GM19025 (cell line): ENCODE data around the gene HDHD2.
"Not testable (repeated sequence)": the region's sequence is repeated elsewhere in the genome, so short reads cannot be mapped to it uniquely, and the experiment has no call there.

Experiments
- ATAC-seq: cut with Tn5 transposase; IDR thresholded peaks from one replicate; pipeline ENCODE4 v1.9.1; 2021; ENCODE audit warnings: mild to moderate bottlenecking, low read depth, moderate library complexity; ENCODE audit not compliant: unreplicated experiment

The HDHD2 gene, protein sequence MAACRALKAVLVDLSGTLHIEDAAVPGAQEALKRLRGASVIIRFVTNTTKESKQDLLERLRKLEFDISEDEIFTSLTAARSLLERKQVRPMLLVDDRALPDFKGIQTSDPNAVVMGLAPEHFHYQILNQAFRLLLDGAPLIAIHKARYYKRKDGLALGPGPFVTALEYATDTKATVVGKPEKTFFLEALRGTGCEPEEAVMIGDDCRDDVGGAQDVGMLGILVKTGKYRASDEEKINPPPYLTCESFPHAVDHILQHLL

DNA sequence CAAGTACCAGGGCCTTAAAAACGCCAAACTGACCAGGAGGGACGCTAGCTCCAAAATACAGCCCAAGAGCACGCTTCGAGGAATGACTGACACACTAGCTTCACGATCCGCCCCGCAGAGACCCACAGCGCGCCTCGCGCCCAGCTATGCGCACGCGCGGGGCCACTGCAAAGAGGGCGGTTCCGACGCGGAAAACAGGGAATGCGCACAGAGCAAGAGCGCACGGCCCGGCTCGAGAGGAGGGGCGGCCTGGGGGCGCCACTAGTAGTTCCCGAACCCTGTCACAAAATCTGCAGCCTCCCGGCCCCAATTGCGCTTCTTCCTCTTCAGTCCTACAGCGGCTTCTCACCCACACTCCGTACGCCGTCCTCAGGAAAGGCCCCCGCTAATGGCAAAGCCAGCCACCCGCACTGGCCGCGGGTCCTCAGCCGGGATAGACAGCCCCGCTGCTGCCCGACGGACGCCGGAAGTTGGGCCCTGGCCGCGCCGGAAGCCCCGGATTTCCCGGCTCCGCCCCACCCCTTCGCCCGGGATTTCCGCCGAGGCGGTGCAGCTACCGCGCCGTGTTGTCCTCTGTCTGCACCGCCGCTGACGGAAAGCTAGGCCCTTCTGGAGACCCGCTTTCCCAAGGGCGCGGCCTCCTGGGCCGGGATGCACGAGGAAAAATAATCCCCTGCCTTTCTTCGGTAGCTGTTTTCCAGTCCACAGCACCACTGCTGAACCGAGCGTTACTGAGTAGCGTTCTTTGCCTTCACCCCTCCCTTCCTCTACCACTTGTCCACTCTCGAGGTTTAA is at the start of gene HDHD2:
TSS of gene HDHD2 (minus strand) at position 472 of the 795 bp plus-strand sequence. CDS start 14,061 bp downstream, outside the sequence.
- ATAC-seq, result peak; percentile 89

DNA sequence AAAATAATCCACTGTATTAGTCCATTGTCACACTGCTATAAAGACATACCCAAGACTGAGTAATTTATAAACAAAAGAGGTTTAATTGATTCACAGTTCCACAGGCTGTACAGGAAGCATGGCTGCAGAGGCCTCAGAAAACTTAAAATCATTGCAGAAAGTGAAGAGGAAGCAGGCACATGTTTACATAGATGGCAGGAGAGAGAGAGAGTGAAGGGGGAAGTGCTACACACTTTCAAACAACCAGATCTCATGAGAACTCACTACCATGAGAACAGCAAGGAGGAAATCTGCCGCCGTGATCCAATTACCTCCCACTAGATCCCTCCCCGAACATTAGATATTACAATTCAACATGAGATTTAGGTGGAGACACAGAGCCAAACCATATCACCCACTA is 45.7 kb upstream of the HDHD2 start:
- not testable (repeated sequence) for ATAC-seq

DNA sequence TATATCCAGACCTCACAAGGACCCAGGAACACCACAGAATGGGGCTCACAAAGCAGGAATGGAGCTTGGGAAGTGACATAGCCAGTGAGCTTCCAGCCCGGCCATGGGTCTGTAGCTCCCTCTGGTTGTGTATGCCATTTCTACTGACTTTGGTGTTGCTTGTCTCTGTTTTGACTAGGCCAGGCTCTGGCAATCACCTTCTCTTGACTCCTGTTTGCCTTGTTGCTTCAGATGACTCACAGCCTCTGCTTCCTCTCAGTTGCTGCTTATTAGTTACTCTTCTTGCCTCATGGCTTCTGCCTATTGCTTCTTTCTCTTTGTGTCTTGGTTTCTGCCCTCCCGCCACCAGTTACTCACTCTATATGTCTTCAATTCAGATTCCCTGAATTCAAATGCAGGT is 41.7 kb upstream of the HDHD2 start:
- no peak for ATAC-seq

DNA sequence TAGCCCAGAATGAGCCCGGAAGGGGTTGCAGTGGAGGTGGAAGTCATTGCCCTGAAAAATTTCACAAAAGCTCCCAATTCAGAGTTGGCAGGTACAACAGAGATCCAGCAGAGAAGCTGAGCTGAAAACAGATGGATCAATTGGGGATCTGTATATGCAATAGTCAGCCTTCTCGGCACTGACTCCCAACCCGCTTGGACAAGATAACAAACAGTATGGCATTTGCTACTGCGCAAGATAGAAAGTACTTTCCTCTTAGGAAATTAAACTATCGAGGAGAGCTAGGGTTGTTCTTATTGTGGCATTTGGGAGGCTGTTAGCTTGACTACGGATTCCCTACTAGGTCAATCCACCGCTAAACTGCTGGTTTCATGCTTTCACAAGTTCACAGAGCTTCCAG is 37.4 kb upstream of the HDHD2 start:
- no peak for ATAC-seq

DNA sequence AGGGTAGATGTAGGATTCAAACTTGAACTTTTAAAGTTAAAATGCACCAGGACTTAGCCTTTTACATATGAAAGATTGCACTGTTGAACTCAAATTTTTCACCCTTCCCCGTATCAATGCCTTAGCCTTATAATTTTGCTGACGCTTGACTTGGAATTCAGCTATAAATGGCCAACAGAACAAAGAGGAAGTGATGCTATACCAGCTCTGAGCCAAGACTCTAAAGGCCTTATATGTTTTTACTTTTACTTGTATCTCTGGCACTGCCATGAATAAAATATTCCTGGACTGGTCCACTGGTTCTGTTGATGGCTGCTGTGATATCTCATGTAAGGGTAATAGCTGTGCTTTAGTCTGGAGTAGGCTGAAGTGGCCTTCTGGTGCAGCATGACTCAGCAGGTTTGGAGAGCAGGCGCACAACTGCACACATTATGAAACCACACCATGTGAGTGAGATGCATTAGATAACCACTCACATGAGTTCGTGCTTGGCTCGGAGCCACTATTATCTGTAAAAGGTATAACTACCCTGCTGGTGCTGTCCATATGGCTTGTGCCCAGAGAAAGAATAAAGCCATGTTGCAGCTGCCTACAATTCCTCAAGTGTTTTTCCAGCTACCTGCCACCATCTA is 34.2 kb upstream of the HDHD2 start:
- ATAC-seq, result no peak

DNA sequence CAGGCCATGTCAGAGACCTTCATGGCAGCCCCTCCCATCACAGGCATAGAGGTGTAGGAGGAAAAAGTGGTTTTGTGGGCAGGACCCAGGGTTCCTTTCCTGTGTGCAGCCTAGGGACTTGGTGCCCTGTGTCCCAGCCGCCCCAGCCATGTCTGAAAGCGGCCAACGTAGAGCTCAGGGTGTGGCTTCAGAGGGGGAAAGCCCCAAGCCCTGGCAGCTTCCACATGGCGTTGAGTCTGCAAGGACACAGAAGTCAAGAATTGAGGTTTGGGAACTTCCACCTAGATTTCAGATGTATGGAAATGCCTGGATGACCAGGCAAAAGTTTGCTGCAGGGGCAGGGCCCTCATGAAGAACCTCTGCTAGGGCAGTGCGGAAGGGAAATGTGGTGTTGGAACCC is 31.9 kb upstream of the HDHD2 start:
- not testable (repeated sequence) for ATAC-seq

DNA sequence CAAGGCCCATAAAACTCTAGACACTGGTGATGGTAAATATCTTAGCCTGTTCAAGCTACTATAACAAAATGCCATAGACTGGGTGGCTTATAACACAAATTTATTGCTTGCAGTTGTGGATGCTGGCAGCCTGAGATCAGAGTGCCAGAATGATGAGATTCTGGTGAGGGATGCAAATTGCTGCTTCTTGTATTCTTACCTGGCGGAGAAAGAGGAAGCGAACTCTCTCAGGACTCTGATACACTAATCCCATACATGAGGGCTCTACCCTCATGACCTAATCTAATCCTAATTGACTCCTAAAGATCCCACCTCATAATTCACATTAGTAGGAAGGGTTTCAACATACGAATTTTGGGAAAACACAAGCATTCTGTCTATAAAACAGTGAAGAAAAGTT is 30.5 kb upstream of the HDHD2 start:
- no peak for ATAC-seq

DNA sequence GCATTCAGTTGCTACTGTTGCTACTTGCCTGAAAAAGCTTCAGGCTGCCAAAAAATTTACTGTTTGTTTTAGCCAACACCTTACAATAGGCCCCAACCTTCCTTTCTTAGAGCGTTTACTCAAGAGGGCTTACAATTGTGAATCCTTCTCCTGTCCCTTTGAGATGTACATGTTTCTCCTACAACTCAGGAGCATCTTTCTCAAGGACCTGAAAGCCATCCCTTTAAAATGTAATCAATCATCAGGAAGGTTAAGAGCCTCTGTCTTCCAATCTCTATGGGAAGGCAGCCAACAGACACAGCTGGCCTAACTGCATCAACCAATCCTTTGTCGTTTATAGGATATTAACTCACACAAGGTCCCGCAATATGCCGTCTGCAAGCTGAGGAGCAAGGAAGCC is 29.2 kb upstream of the HDHD2 start:
- no peak for ATAC-seq

DNA sequence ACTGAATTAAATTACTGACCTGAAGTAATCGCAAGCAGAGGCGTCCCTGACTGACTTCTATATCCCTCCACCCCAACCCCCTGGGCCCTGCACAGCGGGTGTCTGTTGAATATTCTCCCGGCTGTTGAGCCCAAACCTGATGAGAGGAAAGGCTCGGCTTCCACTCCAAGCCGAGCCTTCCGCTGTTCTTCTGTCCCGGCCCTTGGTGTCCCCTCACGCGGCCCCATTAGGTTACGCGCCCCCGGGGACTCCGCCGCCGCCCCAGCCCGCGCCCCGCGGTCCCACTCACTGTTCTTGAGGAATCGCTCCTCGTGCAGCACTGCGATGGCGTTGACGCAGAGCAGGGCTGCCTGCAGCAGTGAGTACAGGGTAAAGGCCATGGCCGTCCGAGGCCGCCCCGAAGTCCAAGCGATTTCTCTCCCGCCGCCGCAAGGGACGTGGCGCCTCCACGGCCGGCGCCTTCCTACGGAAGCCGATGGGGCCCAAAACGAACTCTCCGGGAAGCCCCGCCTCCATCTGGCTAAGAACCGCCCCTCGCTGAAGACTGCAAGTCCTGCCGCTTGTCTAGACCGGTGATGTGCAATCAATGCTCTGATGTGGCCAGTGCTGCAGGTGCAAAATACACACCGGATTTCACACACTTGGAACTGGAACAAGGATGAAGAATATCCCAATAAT is 25.7 kb upstream of the HDHD2 start, which contains the start of gene IER3IP1:
TSS of gene IER3IP1 (minus strand) at position 467 of the 678 bp plus-strand sequence. CDS start at position 380, 87 bp downstream.
- peak; percentile 85 for ATAC-seq

DNA sequence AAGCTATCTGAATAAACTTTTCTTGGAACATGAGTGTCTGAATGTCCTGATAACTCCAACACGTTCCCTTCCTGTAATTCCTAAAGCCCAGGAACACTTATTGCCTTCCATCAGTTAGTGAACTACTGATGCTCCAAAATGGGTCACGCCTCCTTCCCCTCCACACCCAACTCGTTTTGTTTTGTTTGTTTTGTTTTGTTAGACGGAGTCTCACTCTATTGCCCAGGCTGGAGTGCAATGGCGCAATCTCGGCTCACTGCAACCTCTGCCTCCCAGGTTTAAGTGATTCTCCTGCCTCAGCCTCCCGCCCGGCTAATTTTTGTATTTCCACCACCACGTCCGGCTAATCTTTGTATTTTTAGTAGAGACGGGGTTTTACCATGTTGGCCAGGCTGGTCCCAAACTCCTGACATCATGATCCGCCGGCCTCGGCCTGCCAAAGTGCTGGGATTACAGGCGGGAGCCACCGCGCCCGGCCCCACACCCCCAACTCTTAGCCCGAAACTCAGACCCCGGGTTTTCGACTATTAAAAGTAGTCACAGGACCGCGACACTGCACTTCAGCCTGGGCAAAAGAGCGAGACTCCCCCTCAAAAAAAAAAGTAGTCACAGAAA is 25.1 kb upstream of the HDHD2 start:
- ATAC-seq, result no peak

DNA sequence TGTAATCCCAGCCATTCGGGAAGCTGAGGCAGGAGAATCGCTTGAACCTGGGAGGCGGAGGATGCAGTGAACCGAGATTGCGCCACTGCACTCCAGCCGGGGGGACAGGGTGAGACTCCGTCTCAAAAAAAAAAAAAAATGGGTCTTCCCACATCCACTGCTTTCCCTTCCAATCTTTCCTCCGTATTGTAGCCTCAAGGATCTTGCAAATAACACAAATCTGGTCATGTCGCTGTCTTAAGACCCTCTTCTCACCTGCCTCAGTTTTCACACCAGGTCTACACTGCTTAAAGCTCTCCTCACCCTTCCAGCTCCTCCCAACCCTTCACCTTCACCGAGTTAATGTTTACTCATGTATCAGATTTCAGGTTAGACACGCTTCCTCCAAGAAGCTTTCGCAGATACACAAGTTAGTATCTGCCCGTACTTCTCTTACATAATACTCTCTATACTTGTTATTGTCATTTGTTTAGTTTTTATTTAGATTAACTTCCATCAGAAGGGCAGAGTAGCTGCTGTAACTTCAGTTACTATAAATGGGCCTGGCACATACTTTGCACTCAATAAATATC is 24.3 kb upstream of the HDHD2 start:
- ATAC-seq, result no peak

DNA sequence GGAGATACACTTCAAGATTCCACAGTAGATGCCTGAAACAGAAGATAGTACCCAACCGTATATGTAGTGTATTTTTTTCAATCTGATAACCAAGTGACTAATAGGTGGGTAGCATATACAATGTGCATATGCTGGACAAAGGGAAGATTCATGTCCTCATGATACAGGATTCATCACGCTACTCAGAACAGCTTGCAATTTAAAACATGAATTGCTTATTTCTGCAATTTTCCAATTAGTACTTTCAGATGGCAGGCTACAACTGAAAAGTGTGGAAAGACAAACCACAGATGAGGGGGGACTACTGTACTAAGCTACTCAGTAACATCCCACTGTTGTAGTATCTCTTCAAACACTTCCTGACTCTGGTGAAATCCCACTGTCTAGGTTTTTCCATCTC is 22.2 kb upstream of the HDHD2 start:
- ATAC-seq, result no peak

DNA sequence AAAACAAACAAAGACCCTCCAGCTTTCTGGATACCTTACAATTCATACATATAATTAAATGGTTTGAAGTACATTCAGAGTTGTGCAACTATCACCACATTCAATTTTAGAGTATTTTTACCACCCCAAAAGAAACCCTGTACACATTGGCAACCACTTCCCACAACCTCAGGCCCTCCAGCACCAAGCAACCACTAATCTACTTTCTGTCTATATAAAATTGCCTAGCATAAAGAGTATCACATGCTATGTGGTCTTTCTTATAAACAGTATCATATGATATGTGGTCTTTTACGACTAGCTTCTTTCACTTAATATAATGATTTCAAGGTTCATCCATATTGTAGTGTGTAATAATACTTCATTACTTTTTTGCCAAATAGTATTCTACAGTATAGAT is 18.6 kb upstream of the HDHD2 start:
- ATAC-seq, result no peak

DNA sequence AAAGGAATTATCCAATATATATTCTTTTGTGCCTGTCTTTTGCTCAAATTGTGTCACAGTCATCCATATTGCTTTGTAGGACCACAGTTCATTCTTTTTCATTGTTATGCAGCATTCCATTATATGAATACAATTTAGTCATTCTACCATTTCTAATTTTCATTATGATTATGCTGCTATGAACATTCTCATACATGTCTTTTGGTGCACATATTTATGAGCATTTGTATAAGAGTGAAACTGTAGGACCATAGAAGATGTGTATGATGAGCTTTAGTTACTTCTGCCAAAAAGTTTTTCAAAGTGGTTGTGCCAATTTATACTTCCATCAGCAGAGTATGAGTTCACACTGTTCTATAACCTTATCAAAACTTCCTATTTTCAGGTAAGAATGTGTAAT is 18.2 kb upstream of the HDHD2 start:
- ATAC-seq, result no peak

DNA sequence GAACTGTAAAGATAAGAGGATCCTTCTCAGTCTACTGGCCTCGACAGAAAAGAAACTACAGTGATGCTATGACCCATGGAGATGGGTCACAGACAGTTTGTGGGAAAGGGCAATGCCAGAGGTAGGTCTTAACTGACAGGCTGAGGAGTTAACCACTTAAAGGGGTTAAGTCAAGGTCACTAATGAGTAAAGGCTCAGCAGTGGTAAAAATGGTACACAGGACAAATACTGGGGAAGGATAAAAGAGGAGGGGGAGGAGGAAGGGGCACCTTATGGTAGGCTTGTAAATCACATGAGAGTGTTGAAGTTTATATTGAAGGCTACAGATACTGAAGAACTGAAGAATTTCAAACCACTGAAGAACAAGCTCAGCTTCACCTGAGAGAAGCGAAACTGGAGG is 16.0 kb upstream of the HDHD2 start:
- no peak for ATAC-seq

DNA sequence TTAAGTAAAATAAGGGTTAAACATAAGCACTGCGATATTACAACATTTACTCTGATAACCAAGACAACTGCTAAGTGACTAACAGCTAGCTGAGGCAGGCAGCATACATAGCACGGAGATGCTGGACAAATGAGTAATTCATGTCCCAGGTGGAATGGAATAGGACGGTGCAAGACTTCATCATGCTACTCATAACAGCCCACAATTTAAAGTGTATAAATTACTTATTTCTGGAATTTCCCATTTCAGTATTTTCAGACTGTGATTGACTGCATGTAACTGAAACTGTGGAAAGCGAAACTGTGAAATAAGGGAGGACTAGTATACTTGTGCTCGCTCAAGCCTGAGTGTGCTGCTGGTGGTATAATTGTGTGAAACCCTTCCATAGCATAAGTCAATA is 12.9 kb upstream of the HDHD2 start:
- ATAC-seq, result peak; percentile 81

DNA sequence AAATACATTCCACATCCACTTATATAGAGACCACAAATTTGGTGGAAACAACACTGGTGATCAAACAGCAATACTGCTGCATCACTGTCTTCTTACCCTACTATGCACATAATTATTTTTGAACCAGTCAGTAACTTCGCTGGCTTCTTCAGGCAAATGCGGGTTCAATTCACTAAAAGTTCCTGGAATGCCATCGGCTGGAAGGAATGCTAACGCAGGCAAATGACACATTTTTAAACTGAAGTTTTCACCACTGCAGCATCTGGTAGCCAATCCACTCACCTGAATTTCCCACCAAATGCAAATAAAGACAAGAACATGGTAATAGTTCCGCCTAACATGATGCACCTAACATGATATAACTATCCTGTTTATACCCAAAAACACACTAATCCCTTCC is 10.0 kb upstream of the HDHD2 start:
- no peak for ATAC-seq

DNA sequence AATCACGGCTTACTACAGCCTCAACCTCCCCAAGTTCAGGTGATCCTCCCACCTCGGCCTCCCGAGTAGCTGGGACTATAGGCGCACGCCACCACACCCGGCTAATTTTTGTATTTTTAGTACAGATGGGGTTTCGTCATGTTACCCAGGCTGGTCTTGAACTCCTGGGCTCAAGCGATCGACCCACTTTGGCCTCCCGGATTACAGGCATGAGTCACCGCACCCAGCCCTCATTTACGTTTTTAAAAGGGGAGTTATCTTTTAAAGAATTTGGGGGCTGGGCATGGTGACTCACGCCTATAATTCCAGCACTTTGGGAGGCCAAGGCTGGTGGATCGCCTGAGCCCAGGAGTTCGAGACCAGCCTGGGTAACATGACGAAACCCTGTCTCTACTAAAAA is 8.1 kb upstream of the HDHD2 start:
- not testable (repeated sequence) for ATAC-seq

DNA sequence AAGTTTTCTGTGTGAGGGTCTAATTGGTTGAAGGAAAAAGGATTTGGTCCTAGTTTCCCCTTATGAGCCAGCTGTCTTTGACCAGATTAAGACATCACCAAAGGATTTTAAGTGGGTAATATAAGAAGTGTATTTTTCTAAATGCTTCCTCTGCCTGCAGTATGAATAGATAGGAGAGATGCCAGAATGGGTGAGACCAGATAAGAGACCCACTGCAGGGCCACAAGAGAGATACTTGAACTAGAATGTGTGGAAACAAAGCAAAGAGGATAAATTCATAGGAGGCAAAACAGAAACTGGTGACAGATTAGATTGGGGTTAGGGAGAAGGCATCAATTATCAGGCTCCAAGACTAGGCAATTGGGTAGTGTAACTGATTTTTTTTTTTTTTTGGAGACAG is 1.1 kb upstream of the HDHD2 start:
- ATAC-seq, result no peak

DNA sequence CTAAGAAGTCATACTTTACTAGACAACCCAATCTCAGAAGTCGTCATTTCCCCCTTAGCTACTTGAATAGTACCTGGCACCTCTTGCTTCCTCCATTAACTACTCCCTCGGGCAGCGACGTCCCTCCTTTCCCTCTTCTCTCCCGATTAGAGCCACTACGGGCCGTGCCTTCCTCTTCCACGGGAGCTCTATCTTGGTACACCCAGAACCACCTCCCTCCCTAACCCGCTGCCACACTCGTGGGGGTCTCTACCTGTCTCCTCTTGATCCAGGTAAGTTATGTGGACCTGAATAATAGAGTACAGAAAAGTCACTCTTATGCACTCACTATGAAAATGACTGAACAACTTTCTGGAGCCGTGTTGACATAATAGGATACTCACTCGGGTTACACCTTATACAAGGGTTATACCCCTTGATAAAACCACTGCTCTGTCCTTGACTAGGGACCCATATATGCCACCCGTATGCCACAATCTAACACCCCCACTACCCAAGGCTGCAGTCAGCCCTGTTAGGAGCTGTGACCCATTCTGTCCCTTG is 595 bp upstream of the HDHD2 start:
- ATAC-seq, result no peak
